ENCODE data around the gene MT4.
"Not testable (repeated sequence)": the region's sequence is repeated elsewhere in the genome, so short reads cannot be mapped to it uniquely, and the experiment has no call there.

MT4 gene

GRCh38 chr16:56559109-56559508 is 5.8 kb upstream of the MT4 start:
- no peak for DNase-seq

- no peak for DNase-seq
Measured at GRCh38 chr16:56560447-56560846, 4.4 kb upstream of the MT4 start.

GRCh38 chr16:56561126-56561525 is 3.7 kb upstream of the MT4 start:
- DNase-seq: no peak

GRCh38 chr16:56569971-56570370 is 5.1 kb downstream of the MT4 start:
- no peak for DNase-seq

GRCh38 chr16:56571525-56571924 is 6.7 kb downstream of the MT4 start:
- no peak for DNase-seq

- DNase-seq: no peak
Measured at GRCh38 chr16:56574625-56575024, 9.8 kb downstream of the MT4 start.

GRCh38 chr16:56576585-56577299 is 11.9 kb downstream of the MT4 start:
- no peak for DNase-seq

GRCh38 chr16:56577300-56577625 is 12.4 kb downstream of the MT4 start:
- DNase-seq: no peak

- no peak for DNase-seq
Measured at GRCh38 chr16:56580391-56581048, 15.6 kb downstream of the MT4 start.

- DNase-seq: not testable (repeated sequence)
Measured at GRCh38 chr16:56582911-56583310, 18.0 kb downstream of the MT4 start.

- no peak for DNase-seq
Measured at GRCh38 chr16:56583351-56584168, 18.7 kb downstream of the MT4 start.

GRCh38 chr16:56584276-56584675 is 19.4 kb downstream of the MT4 start:
- no peak for DNase-seq

GRCh38 chr16:56588781-56589140 is 23.9 kb downstream of the MT4 start:
- no peak for DNase-seq

- DNase-seq: no peak
Measured at GRCh38 chr16:56589141-56590039, 24.5 kb downstream of the MT4 start, which contains the start of gene MT3. TSS of gene MT3 (plus strand) at chr16:56589528. CDS start at chr16:56589591, 63 bp downstream.

- DNase-seq: no peak
Measured at GRCh38 chr16:56591377-56592060, 26.6 kb downstream of the MT4 start.

GRCh38 chr16:56593573-56594291 is 28.9 kb downstream of the MT4 start:
- no peak for DNase-seq

- no peak for DNase-seq
Measured at GRCh38 chr16:56594292-56594619, 29.4 kb downstream of the MT4 start.

- no peak for DNase-seq
Measured at GRCh38 chr16:56600398-56600999, 35.6 kb downstream of the MT4 start.

- no peak for DNase-seq
Measured at GRCh38 chr16:56601325-56601724, 36.5 kb downstream of the MT4 start.

- DNase-seq: no peak
Measured at GRCh38 chr16:56603589-56603988, 38.7 kb downstream of the MT4 start.

- no peak for DNase-seq
Measured at GRCh38 chr16:56604966-56605365, 40.1 kb downstream of the MT4 start.
